Keratinocyte (primary cell): Measurements from ENCODE around the gene TCF19. TPM values are rescaled to one million over a fixed set of nuclear protein-coding genes. Genes with fewer than 3 reads are reported as not detected.

ENCODE experiments used
- DNase-seq: peaks from one replicate; pipeline ENCODE4 v3.0.0-alpha.2; 2011; ENCODE audit warnings: low read depth, missing footprints, low spot score
- FAIRE-seq: peaks from 2 replicates; lab custom pipeline; 2011; peaks lifted over from hg19 to GRCh38; lab: Jason Lieb, UNC
- H2AFZ ChIP-seq: 2 replicates; pipeline ENCODE4 v1.6.0; 2012; ENCODE audit warnings: low read length, control low read depth, inconsistent platforms; ENCODE audit not compliant: control insufficient read depth
- H3K27ac ChIP-seq: 2 replicates; pipeline ENCODE4 v1.5.1; 2011; ENCODE audit warnings: low read length; ENCODE audit not compliant: control insufficient read depth, insufficient read depth
- H3K27me3 ChIP-seq: 3 replicates; pipeline ENCODE4 v1.6.0; 2011; ENCODE audit warnings: low read length; ENCODE audit not compliant: control insufficient read depth, insufficient read depth; ENCODE audit errors: extremely low read depth
- H3K36me3 ChIP-seq, 2 experiments: 2 replicates in 1 of 2; 3 replicates in 1 of 2; pipeline ENCODE4 v1.5.1; 2011; ENCODE audit warnings: low read length in 2 of 2, mild to moderate bottlenecking in 1 of 2; ENCODE audit not compliant: control insufficient read depth in 2 of 2, insufficient read depth in 2 of 2; ENCODE audit errors: extremely low read depth in 1 of 2
- H3K4me1 ChIP-seq: 3 replicates; pipeline ENCODE4 v1.5.1; 2011; ENCODE audit warnings: low read length; ENCODE audit not compliant: control insufficient read depth, insufficient read depth; ENCODE audit errors: extremely low read depth
- H3K4me2 ChIP-seq: 3 replicates; pipeline ENCODE4 v1.6.0; 2011; ENCODE audit warnings: low read depth, low read length; ENCODE audit not compliant: control insufficient read depth, insufficient read depth; ENCODE audit errors: extremely low read depth
- H3K4me3 ChIP-seq, 3 experiments: fragments of 200-600 bp in 1 of 3; sonication (generic) in 1 of 3; 2 replicates in 2 of 3; 3 replicates in 1 of 3; pipeline ENCODE4 v1.5.1; 2011 to 2016; ENCODE audit warnings: low read length in 3 of 3, mild to moderate bottlenecking in 3 of 3, control low read depth in 2 of 3, inconsistent platforms in 1 of 3, low read depth in 1 of 3, mixed read lengths in 1 of 3, mixed run types in 1 of 3, moderate library complexity in 1 of 3; ENCODE audit not compliant: control insufficient read depth in 2 of 3, insufficient read depth in 2 of 3; ENCODE audit errors: extremely low read depth in 1 of 3
- H3K79me2 ChIP-seq: 2 replicates; pipeline ENCODE4 v1.6.0; 2012; ENCODE audit warnings: low read length; ENCODE audit not compliant: control insufficient read depth, insufficient read depth
- H3K9ac ChIP-seq: 3 replicates; pipeline ENCODE4 v1.6.0; 2011; ENCODE audit warnings: low read length; ENCODE audit not compliant: control insufficient read depth, insufficient read depth; ENCODE audit errors: extremely low read depth
- H3K9me1 ChIP-seq: 3 replicates; pipeline ENCODE4 v1.6.0; 2011; ENCODE audit warnings: low read length; ENCODE audit not compliant: control insufficient read depth, insufficient read depth; ENCODE audit errors: extremely low read depth
- H3K9me3 ChIP-seq: 2 replicates; pipeline ENCODE4 v1.5.1; 2012; ENCODE audit warnings: low read depth, low read length; ENCODE audit not compliant: control insufficient read depth
- H4K20me1 ChIP-seq: 3 replicates; pipeline ENCODE4 v1.6.0; 2011; ENCODE audit warnings: low read length; ENCODE audit not compliant: control insufficient read depth, insufficient read depth; ENCODE audit errors: extremely low read depth
- EZH2 ChIP-seq: IDR thresholded peaks from one replicate; pipeline ENCODE4 v1.6.1; 2012; ENCODE audit warnings: inconsistent platforms, mild to moderate bottlenecking, low read length, moderate library complexity
- dilution Hi-C: fragments of 300-500 bp; cut with MboI; formaldehyde crosslinking; loops from one replicate; pipeline ENCODE4 v1.7.0; 2020; ENCODE audit warnings: low sequenced_read_pairs; ENCODE audit not compliant: extremely low pct_ligation_motif_present
- polyA plus RNA-seq, 5 experiments: library from polyadenylated mRNA; depleted of rRNA in 3 of 5; stranded (reverse) in 3 of 5; stranded (forward) in 1 of 5; unstranded in 1 of 5; fragments of >200 nt; gene quantifications; 1 replicate in 1 of 5; 2 replicates in 3 of 5; 3 replicates in 1 of 5; pipeline versions ENCODE4 v1.2.1 to v1.2.3, GENCODE V29; 2011 to 2012; ENCODE audit warnings: missing spikeins in 2 of 5, low read depth in 1 of 5, low replicate concordance in 1 of 5
- TF ChIP-seq, protein P1 (sequence below), 3 experiments: IDR thresholded peaks in 1 of 3; conservative IDR thresholded peaks in 1 of 3; optimal IDR thresholded peaks in 1 of 3; 2 replicates in 2 of 3; 3 replicates in 1 of 3; pipeline versions ENCODE3 to v1.5.1; 2011; ENCODE audit warnings: low read length in 3 of 3, mild to moderate bottlenecking in 3 of 3, moderate library complexity in 2 of 3, control low read depth in 1 of 3, inconsistent platforms in 1 of 3; ENCODE audit not compliant: insufficient read depth in 2 of 3; ENCODE audit errors: extremely low read depth in 1 of 3

TCF19 gene
- polyA plus RNA-seq, 1 donor (not counting 4 experiments of a cell fraction or from before 2014, with no cell fraction given), result 7.4 TPM

DNA sequence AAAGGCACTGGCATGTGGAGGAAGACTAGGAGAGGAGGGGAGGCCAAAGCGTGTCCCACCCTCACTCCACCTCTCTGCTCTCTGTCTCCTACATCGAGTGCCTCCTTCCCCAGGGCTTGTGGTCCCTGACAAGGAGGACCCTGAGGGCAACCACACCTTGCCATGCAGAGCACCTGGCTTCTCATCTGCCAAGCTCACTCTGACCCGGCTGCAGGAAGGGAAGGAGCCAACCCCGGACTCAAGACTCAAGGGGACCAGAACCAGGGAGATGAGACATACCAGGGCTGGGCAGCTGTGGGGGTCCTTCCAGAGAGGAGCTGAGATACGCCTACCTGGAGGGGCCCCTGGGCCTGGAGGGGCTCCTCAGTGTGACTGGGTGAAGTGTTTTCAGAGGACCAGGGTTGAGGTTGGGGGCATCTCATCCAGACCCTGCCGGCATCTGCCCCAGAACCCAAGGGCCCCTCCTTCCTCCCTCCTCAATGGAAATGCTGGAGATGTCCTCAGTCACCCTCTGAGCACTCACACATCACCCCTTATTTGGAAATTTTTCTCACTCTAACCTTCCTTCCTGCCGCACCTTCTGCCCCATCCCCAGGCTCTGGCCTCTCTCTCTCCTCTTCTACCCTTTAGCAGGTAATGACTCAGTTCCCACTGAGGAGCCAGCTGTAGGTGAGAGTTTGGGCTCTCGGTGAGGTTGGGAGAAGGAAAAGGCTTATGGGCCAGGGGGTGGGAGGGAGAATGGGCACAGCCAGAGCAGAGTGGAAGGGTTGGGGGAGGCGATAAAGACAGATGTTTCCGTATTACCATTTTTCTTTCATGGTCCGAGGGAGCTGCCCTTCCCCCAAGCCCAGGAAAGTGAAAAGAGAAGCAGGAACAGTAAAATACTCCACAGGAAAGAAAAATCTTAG lies 44.1 kb downstream of the TCF19 start:
- TF ChIP-seq, protein P1, sequence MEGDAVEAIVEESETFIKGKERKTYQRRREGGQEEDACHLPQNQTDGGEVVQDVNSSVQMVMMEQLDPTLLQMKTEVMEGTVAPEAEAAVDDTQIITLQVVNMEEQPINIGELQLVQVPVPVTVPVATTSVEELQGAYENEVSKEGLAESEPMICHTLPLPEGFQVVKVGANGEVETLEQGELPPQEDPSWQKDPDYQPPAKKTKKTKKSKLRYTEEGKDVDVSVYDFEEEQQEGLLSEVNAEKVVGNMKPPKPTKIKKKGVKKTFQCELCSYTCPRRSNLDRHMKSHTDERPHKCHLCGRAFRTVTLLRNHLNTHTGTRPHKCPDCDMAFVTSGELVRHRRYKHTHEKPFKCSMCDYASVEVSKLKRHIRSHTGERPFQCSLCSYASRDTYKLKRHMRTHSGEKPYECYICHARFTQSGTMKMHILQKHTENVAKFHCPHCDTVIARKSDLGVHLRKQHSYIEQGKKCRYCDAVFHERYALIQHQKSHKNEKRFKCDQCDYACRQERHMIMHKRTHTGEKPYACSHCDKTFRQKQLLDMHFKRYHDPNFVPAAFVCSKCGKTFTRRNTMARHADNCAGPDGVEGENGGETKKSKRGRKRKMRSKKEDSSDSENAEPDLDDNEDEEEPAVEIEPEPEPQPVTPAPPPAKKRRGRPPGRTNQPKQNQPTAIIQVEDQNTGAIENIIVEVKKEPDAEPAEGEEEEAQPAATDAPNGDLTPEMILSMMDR (optimal IDR thresholded peaks at IDR 0.05 in 1 of 3, IDR thresholded peaks at IDR 0.05 in 1 of 3, conservative IDR thresholded peaks at IDR 0.05 in 1 of 3; ENCODE audit: extremely low read depth in 1 of 3, insufficient read depth in 2 of 3, low read length in 3 of 3), result no peak
- no peak for TF ChIP-seq EZH2
- dilution Hi-C loops, result no loop called here
- Histone ChIP-seq H2AFZ (peak overlapping the region; percentile 2), H3K79me2 (no peaks in the 10 kb centered on the region), H3K27ac (peak overlapping the region; percentile 73), H4K20me1 (no peaks in the 10 kb centered on the region), H3K9me3 (no peaks in the 10 kb centered on the region), H3K36me3 (no peaks in the 10 kb centered on the region), H3K9ac (peak overlapping the region; percentile 50), H3K27me3 (no peaks in the 10 kb centered on the region), H3K4me2 (peak overlapping the region; percentile 81), H3K4me1 (peaks cover 23% of the 10 kb centered on the region), H3K4me3 (peak overlapping the region in 2 of 3 experiments; percentile 71 to 73), H3K9me1 (peaks cover 2% of the 10 kb centered on the region)
- no peak for DNase-seq
- no peak for FAIRE-seq

DNA sequence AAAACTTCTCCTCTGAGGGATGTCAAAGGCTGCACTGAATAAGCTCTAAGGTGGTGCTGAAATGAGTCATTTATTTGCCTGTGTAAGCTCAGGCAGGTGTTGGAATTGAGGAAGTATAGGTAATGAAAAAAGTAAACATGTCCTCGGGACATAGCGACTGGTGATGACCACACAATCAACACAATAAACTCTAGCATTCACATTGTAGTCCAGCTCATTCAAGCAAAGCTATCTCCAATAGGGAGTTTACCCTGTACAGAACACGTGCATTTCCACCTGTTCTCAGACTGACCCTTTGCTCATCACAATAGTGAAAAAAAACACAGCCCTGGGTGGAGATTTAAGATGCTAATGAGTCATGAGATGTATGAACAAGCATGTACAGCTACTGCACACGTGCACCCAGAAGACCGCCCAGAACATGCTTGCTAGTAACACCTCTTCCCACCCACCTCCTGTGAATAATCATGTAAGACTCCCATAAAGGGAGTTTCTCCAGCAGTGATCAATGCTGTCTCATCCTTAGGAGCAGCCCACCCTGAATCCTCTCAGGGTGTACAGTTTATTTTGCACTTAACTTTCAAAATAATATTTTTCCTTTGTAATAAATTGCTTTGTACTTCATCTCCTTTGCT lies 45.1 kb downstream of the TCF19 start:
- TF ChIP-seq, protein P1 (optimal IDR thresholded peaks at IDR 0.05 in 1 of 3, IDR thresholded peaks at IDR 0.05 in 1 of 3, conservative IDR thresholded peaks at IDR 0.05 in 1 of 3; ENCODE audit: extremely low read depth in 1 of 3, insufficient read depth in 2 of 3, low read length in 3 of 3), result no peak
- no peak for TF ChIP-seq EZH2

More for the DNA sequence above, 45.1 kb downstream of the TCF19 start:
- DNase-seq, result peak; percentile 85
- no peaks in the 10 kb centered on the region for H3K79me2 ChIP-seq
- H3K9me1 ChIP-seq, result peaks cover 2% of the 10 kb centered on the region
- H3K4me3 ChIP-seq, result peak overlapping the region; percentile 39 to 73 (median 71)
- peaks cover 23% of the 10 kb centered on the region for H3K4me1 ChIP-seq
- no peaks in the 10 kb centered on the region for H3K9me3 ChIP-seq
- no peak overlapping the region for H2AFZ ChIP-seq
- FAIRE-seq, result peak; percentile 49
- H3K27me3 ChIP-seq, result no peaks in the 10 kb centered on the region
- H4K20me1 ChIP-seq, result no peaks in the 10 kb centered on the region
- H3K4me2 ChIP-seq, result peak overlapping the region; percentile 81
- H3K27ac ChIP-seq, result peak overlapping the region; percentile 73
- dilution Hi-C loops, result no loop called here
- peak overlapping the region; percentile 69 for H3K9ac ChIP-seq
- H3K36me3 ChIP-seq, result no peaks in the 10 kb centered on the region
